Measurements from ENCODE around the gene TBC1D32.
"Not testable (repeated sequence)": the region's sequence is repeated elsewhere in the genome, so short reads cannot be mapped to it uniquely, and the experiment has no call there.

The TBC1D32 gene

GRCh38 chr6:121319112-121319553, 15.1 kb downstream of the TBC1D32 start:
- no peak for DNase-seq

DNA sequence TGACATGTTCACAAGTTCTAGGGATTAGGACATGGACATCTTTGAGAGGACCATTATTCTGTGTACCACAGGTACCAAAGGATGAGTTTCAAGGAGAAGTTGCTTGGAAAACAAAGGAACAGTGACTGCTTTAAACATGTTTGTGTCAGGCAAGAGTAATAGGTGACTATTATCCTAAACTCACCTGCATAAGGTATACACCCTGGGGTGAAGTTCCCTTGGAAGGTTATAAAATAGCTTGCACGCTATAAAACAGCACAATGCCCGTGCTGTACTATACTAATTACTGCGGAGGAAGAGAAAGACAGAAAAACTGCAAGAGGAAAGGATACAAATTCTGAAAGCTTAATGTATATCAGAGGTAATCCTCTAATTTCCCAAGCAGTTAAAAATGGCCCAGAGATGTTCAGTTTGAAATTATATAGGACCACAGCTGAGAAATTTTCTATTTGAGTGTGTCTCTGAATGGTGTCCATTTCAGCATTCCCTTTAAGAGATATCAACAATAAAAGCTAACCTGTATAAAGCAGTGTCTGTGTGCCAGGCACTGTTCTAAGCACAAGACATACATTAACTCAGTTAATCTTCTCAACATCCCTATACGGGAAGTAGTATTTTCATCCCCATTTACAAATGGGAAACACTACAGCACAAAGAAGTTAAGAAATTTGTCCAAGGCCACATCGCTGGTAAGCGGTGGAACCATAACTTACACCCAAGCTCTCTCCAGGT, 19.7 kb downstream of the TBC1D32 start:
- no peak for DNase-seq

GRCh38 chr6:121311814-121312213, 22.5 kb downstream of the TBC1D32 start:
- DNase-seq, result not testable (repeated sequence)

- no peak for DNase-seq
Observed at GRCh38 chr6:121310495-121310894, 23.8 kb downstream of the TBC1D32 start.

GRCh38 chr6:121309768-121310469, 24.4 kb downstream of the TBC1D32 start:
- DNase-seq, result no peak

DNA sequence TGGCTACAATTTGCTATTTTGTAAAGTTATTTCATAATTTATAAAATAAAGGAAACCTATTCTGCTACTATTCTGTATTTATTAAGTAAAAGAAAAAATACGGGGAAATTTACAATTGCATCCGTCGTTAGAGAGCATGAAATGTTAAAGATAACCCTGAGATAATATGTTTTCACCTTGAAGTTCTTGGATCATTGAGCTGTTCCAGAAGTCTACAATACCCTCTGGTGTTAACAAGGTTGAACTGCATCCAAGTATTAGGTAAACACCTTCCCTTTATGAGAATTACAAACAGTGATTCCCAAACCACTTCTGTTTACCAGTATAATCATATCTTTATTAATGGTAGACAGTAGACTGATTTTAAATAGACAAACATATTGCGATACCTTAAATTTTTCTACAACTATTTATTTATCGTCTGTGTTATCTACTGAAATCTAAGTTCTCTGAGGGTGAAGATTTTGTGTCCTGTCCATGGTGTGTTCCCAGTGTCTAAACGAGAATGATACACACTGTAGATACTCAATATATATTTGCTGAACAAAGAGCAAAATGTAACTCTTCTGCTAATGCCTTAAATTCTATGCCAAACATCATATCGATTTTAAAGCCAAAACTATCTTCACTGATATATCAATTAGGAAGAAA, 28.2 kb downstream of the TBC1D32 start:
- peak; percentile 5 to 19 for DNase-seq

GRCh38 chr6:121302882-121303281, 31.4 kb downstream of the TBC1D32 start:
- no peak for DNase-seq

DNA sequence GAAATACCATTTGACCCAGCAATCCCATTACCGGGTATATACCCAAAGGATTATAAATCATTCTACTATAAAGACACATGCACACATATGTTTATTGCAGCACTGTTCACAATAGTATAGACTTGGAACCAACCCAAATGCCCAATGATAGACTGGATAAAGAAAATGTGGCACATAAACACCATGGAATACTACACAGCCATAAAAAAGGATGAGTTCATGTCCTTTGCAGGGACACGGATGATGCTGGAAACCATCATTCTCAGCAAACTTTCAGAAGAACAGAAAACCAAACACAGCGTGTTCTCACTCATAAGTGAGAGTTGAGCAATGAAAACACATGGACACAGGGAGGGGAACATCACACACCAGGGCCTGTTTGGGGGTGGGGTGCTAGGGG, 33.1 kb downstream of the TBC1D32 start:
- not testable (repeated sequence) for DNase-seq

DNA sequence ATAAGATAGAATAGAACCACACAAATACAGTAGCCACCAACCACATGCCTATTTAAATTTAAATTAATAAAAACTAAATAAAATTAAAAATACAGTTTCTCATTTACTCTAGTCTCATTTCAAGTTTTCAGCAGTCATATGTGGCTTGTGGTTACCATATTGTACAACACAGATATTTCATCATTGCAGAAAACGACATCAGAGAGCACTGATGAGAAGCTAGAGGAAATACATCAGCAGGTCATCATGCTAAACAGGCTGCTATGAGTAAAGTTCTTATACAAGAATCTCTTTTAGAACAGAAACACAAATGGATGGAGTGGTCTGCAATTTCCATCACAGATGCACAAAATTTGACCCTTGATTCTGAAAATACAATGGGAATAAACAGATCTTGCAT, 36.6 kb downstream of the TBC1D32 start:
- DNase-seq, result no peak

DNA sequence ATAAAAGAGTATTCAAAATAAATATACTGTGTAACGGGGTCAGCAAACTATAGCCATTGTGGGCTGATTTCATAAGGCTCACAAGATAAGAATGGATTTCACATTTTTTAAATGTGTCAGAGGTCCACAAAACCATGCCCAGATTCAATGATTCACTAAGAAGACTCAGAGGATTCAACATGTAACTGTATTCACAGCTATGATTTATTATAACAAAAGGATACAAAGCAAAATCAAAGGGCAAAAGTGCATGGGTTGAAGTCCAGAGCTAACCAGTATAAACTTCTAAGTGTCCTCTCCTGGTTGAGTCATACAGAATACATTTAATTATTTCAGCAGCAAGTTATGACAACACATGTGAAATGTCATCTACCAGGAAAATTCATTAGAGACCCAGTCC, 49.2 kb downstream of the TBC1D32 start:
- no peak for DNase-seq

- DNase-seq, result no peak
Observed at GRCh38 chr6:121274666-121275295, 59.5 kb downstream of the TBC1D32 start.

DNA sequence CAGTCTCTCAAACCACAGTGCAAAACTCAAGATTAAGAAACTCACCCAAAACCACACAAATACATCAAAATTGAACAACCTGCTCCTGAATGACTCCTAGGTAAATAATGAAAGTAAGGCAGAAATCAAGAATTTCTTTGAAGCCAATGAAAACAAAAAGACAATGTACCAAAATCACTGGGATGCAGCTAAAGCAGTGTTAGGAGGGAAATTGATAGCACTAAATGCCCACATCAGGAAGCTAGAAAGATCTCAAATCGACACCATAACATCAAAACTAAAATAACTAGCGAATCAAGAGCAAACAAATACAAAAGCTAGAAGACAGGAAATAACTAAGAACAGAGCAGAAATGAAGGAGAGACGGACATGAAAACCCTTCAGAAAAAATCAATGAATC, 70.5 kb downstream of the TBC1D32 start:
- DNase-seq, result no peak

DNA sequence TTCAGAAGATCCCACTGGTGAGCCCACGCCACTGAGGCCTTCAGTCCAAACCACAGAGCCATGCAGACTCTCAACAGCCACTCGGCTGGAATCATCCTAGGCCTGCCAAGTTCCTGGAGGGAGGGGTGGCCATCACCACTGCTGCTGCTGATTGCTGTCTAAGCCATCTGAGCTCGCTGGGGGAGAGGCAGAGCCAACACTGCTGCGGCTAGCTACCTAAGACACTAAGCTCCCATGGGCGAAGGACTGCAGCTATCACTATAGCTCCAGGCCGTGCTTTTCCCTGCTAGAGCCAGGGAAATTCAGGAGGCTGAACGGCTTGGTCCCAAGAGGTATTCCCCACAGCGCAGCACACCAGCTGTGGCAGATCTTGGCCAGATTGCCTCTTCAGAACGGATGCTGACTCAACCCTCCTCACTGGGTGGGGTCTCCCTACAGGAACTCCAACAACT, 73.6 kb downstream of the TBC1D32 start:
- no peak for DNase-seq

DNA sequence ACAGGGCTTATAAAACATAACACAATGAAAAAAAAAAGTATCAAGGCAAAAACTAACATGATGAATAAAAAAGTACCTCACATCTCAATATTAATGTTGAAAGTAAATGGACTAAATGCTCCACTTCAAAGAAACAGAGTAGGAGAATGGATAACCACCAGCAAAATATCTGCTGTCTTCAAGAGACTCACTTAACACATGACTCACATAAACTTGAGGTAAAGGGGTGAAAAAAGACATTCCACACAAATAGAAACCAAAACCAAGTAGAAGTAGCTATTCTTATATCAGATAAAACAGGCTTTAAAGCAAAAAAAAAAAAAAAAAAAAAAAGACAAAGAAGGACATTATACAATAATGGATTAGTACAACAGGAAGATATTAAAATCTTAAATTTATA, 86.9 kb downstream of the TBC1D32 start:
- DNase-seq, result no peak

DNA sequence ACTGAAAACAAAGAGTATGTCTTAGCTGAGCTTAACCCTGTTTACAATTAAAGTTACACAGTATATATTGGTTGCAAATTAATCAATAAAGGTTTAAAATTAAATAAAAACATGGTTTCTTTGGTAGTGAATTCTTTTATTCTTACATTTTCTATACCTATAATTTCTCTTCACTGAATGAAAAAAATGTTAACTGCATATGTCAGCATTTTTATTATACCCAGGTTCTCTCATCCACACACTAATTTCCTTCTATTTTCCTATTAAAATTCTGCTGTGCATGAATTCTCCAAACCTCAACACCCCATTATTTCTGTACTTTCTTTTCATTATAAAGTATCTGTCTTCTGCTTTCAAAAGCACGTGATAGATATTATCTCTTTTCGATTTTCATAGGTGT, 91.9 kb downstream of the TBC1D32 start:
- no peak for DNase-seq

DNA sequence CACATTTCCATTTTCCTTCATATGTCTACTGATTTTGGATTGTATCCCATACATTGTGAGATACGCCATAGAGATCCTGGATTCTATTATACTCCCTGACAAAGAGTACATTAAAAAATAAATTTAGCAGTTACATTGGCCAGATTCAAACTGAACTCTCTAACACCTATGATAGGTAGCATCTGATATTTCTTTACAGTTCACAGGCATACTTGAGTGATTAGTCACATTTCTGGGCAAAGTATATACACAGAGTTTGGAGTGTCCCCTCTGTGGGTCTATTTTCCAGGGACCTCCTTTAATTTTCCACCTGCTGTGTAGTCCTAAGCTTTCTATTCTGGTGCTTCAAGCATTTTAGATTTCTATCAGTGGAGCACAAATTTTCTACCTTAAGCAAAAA, 96.4 kb downstream of the TBC1D32 start:
- no peak for DNase-seq

DNA sequence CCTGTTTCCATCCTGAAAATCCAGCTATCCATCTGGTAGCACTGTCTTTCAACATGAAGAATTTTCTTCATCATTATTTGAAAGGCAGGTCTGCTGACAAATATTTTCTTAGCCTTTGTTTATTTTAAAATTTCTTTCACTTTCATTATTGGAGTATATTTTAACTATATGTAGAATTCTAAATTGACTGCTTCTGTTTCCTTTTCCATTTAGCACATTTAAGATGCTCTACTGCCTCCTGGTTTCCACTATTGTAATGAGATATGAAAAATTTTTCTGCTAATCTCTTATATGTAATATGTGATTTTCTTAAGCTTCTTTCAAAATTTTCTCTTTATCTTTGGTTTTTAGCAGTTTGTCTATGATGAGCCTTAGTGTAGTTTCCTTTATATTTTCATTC, 97.3 kb downstream of the TBC1D32 start:
- no peak for DNase-seq

GRCh38 chr6:121235386-121235785, 98.9 kb downstream of the TBC1D32 start:
- no peak for DNase-seq

DNA sequence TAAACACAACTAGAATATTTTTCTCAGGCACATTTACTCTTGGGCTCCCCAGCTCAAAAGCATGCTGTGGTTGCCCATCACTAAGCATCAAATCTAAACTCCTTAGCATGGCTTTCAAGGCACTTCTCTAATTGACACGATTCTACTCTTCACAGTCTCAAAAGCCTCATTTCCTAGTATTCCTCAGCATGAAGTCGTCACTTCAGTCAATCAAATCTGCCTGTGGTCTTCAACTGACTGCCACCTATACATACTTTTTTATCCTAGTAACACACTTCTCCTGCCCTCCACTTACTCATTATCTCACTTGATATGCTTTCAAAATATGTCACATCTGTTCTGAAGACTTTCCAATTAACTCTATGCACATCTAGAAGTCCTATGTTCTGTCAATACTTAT, 110.3 kb downstream of the TBC1D32 start:
- DNase-seq, result no peak

DNA sequence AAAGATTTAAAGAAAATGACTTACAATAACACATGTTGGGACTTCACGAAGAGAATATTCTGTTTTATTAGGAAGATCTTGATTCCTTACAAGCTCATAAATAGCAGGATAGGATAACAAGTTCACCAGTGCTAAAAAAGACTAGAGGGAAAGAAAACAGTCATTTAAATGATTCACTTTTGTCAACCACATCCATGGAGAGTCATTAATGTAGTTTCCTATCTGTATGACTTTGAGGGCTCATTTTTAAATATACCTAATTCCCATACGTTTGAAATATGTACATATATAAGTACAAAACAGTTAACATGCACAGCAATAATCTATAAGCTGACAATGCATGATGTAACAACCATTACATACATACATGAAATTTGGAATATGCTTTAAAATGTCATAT, 111.1 kb downstream of the TBC1D32 start:
- DNase-seq, result no peak

- no peak for DNase-seq
Observed at GRCh38 chr6:121222656-121223055, 111.6 kb downstream of the TBC1D32 start.

DNA sequence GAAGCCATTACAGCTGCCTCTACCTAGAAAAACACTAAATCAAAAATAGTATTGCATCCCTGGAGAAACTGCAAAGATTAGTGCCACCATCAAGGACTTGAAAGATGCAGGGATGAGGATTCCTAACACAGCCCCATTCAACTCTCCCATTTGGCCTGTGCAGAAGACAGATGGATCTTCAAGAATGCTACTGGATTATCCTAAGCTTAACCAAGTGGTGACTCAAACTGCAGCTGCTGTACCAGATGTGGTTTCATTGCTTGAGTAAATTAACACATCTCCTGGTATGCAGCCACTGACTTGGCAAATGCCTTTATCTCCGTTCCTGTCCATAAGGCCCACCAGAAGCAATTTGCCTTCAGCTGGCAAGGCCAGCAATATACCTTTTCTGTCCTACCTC, 117.4 kb downstream of the TBC1D32 start:
- no peak for DNase-seq

- not testable (repeated sequence) for DNase-seq
Observed at GRCh38 chr6:121213341-121213740, 120.9 kb downstream of the TBC1D32 start.

GRCh38 chr6:121210943-121211342, 123.3 kb downstream of the TBC1D32 start:
- DNase-seq, result no peak
